GM21528 (cell line): Measurements from ENCODE around the gene SCN9A.
A peak's percentile ranks its signal among the peaks of the same experiment; 100 is the strongest.
"Not testable (repeated sequence)": the region's sequence is repeated elsewhere in the genome, so short reads cannot be mapped to it uniquely, and the experiment has no call there.

ENCODE experiments used
- ATAC-seq: cut with Tn5 transposase; IDR thresholded peaks from one replicate; pipeline ENCODE4 v1.9.1; 2021; ENCODE audit warnings: mild to moderate bottlenecking, moderate library complexity; ENCODE audit not compliant: unreplicated experiment, low FRiP score

SCN9A gene

GRCh38 chr2:166376488-166376828 lies 714 bp upstream of the SCN9A start:
- peak; percentile 11 for ATAC-seq

GRCh38 chr2:166375195-166375735 lies 479 bp downstream of the SCN9A start:
- peak; percentile 51 for ATAC-seq

- no peak for ATAC-seq
These were observed 1.8 kb downstream of the SCN9A start for GRCh38 chr2:166373951-166374350.

GRCh38 chr2:166373539-166373938 lies 2.2 kb downstream of the SCN9A start:
- no peak for ATAC-seq

GRCh38 chr2:166373105-166373504 lies 2.6 kb downstream of the SCN9A start:
- no peak for ATAC-seq

GRCh38 chr2:166372046-166372445 lies 3.7 kb downstream of the SCN9A start:
- no peak for ATAC-seq

GRCh38 chr2:166365803-166366420 lies 9.8 kb downstream of the SCN9A start:
- no peak for ATAC-seq

GRCh38 chr2:166365239-166365638 lies 10.5 kb downstream of the SCN9A start:
- ATAC-seq: no peak

- no peak for ATAC-seq
These were observed 11.1 kb downstream of the SCN9A start for GRCh38 chr2:166364476-166365161.

GRCh38 chr2:166361351-166362153 lies 14.2 kb downstream of the SCN9A start:
- ATAC-seq: peak; percentile 64

GRCh38 chr2:166360906-166361305 lies 14.8 kb downstream of the SCN9A start:
- ATAC-seq: no peak

GRCh38 chr2:166360426-166360825 lies 15.3 kb downstream of the SCN9A start:
- no peak for ATAC-seq

- ATAC-seq: not testable (repeated sequence)
These were observed 17.8 kb downstream of the SCN9A start for GRCh38 chr2:166357950-166358321.

GRCh38 chr2:166357068-166357949 lies 18.4 kb downstream of the SCN9A start:
- ATAC-seq: no peak

- no peak for ATAC-seq
These were observed 24.4 kb downstream of the SCN9A start for GRCh38 chr2:166351319-166351718.

- no peak for ATAC-seq
These were observed 25.2 kb downstream of the SCN9A start for GRCh38 chr2:166350525-166350924.

- ATAC-seq: no peak
These were observed 31.2 kb downstream of the SCN9A start for GRCh38 chr2:166344286-166345113.

- no peak for ATAC-seq
These were observed 32.3 kb downstream of the SCN9A start for GRCh38 chr2:166343467-166343866.

GRCh38 chr2:166341426-166341825 lies 34.3 kb downstream of the SCN9A start:
- ATAC-seq: no peak
